GM19324 (cell line): ENCODE results near the gene SNX33.
A peak's percentile ranks its signal among the peaks of the same experiment; 100 is the strongest.
"Not testable (repeated sequence)": the region's sequence is repeated elsewhere in the genome, so short reads cannot be mapped to it uniquely, and the experiment has no call there.

Source experiments
- ATAC-seq: cut with Tn5 transposase; IDR thresholded peaks from one replicate; pipeline ENCODE4 v1.9.1; 2021; ENCODE audit warnings: mild to moderate bottlenecking, moderate library complexity; ENCODE audit not compliant: unreplicated experiment, low FRiP score

SNX33 gene, protein sequence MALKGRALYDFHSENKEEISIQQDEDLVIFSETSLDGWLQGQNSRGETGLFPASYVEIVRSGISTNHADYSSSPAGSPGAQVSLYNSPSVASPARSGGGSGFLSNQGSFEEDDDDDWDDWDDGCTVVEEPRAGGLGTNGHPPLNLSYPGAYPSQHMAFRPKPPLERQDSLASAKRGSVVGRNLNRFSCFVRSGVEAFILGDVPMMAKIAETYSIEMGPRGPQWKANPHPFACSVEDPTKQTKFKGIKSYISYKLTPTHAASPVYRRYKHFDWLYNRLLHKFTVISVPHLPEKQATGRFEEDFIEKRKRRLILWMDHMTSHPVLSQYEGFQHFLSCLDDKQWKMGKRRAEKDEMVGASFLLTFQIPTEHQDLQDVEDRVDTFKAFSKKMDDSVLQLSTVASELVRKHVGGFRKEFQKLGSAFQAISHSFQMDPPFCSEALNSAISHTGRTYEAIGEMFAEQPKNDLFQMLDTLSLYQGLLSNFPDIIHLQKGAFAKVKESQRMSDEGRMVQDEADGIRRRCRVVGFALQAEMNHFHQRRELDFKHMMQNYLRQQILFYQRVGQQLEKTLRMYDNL

DNA sequence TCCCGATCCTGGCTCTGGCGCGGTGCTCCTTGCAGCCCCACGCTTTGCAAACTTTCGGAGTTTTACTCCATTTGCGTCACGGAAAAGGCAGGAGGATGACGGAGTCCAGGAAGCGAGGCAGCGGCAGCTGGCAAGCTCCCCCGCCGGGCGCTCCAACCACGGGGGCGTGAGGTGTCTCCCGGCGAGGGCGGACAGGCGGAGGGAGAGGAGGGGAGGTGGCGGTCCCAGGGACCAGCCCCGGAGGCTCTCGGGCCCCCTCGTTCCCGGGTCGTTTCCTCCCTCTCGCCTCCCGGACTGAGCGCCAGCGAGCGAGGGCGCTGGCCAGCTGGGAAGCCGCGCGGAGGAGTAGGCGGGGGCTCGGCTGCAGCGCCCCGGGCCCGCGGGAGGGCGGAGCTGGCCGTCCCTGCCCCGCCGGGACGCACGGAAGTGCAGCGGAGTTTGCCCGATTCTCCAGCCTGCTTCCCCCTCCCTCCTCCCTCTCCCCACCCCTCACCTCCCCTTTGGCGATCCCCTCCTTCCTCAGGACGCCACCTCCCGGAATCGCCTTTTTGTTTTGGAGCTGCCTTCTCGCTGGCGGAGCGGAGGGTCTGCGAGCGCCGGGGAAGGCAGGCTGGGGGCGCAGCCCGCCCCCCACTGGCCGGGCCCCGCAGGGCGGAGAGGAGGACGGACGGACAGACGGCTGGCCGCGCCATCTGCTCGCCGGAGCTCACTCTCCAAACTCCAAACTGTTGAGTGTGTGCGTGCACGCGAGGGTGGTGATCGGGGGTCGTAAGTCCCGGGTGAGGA is at the start of gene SNX33:
TSS of gene SNX33 (plus strand) at position 543 of the 786 bp plus-strand sequence. CDS start 1,191 bp downstream, outside the sequence.
- no peak for ATAC-seq

DNA sequence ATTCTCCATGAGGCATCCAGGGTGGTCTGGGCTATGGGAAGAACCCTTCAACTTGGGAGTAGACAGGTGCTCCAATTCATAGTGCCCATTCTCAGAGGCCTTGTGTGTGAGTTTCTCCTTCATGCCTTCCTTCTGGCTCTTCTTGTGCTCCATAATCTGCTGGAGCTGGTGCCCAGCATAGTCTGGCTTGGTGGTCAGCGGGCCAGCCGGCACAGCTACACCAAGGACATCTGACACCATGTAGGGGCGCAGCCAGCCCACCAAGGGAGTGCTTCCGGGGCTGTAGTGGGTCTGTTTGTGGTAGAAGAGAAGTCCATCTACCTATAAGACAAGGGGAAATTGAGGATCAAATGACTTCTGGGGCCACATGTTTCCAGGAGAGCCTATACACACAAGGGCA is 49.4 kb upstream of the SNX33 start:
- ATAC-seq = no peak

DNA sequence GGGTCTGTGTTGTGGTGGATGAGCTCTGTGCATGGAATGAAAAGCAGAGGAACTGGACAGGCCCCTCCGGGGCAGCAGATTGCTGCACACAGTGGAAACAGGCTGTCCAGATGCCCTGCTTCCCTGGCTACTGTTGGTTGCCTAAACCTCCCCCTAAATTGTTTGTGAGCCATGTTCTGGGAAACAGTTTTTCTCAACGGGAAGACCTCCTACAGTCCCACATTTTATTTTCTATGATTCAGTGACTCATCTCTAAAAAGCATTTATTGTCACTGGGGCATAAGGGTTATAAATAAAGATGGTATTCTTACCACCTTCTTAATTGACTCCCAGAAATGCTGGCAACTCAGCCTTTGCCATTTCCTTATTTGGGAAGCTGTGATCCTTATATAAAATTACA is 48.3 kb upstream of the SNX33 start:
- ATAC-seq = no peak

DNA sequence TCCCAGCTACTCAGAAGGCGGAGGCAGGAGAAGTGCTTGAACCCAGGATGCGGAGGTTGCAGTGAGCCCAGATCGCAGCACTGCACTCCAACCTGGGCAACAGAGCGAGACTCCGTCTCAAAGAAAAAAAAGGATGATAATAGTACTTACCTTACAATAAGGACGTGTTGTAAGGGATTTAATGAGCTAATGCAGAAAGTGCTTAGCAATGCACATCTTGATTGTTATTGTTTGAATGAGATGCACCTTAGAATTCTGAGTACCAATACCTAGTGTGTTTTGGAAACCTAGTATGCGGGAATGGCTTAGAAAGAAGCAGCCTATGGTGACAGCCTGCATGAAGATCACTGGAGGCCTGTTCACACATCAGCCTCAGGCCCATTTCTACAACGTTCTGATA is 41.7 kb upstream of the SNX33 start:
- no peak for ATAC-seq

DNA sequence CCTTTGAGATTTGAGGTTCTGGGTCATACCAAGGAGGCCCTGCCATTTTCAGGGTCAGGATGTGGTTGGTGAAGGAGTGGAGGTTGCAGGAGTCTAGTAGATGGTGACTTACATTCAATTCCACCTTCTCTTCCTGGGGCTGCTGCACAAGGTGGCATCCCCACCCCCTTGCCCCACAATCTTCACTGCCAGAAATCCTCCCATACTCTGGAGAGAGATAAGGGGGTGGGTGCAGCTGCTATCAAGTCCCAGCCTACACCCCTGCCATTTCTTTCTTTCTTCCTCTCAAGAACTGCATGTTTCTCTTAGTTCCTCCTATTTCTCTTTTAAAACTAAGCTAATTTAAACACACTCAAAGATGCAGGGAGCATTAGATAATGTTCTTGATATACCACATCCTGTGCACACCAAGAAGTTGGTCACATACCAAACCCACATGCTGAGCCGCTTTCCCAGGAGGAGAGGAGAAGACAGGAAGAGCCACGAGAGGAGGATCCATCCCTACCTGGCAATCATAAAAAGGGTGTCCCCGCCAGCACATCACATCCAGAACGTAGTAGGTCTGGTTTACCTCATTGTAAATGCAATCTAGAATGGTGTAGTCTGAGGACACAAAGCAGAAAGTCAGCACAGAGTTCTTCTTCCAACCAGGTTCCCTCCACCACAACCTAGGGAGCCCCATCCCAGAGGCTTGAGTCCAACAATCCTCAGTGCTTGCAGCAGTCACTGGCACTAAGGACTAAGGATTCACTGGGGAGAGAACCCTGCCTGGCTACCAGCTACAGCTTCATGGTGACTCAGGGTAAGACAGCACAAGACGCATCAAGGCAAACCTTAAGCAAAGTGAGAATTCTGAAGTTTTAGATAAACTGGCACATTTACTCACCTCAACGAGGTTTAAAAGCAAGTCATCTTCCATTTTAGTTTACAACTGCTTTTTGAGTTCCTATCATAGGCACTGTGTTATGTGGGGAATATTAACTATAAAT is 40.7 kb upstream of the SNX33 start:
- ATAC-seq = no peak

DNA sequence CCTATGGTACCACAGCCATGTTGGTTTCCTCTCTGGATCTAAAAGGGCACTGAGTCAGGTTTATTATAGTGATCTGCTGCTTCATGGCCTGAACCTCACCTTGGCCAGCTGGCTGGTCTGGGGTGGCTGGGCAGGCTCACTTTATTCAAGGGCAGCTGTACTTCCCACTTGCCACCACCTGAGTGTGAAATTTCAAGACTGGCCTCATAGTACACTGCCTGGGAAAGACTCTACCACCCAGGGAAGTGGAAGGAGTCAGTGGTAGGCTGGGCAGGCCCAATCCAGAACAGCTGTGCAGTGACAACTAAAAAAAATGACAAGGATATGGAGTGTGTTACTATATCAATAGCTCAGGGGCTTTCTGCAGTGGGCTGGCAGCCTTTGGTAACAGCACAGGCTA is 30.9 kb upstream of the SNX33 start:
- ATAC-seq = no peak

DNA sequence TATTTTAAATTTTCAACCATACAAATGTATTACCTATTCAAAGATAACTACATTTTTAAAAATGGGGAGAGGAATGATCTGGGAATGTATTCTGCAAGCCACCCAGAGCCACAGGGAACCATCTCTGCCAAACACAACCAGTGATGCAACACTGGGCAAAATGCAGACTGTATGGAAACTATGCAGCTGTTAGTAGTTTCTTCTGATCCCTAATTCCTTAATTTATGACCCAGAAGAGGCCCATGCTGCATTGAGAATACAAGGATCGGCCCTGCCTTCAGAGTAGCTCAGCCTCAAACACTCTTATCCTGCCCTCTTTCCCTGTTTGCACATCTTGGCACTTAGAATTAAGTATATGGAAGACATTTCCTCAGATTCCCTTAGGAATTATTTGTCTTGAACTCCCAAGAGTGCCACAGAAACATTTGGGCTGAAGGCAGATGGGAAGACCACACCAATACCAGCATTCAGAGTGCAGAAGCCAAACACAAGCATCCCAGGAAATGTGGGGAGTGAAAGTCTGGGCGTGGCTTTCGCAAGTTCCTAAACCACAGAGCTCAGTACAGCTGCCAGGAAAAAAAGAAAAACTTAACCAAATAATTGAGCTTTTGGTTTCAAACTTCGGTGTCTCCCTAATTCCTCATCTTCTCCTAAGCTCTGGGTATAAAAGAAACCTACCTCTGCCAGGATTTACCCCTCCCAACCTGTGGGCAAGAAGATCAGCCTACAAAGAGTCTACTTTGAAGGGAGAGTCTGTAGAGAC is 27.5 kb upstream of the SNX33 start:
- ATAC-seq = no peak

DNA sequence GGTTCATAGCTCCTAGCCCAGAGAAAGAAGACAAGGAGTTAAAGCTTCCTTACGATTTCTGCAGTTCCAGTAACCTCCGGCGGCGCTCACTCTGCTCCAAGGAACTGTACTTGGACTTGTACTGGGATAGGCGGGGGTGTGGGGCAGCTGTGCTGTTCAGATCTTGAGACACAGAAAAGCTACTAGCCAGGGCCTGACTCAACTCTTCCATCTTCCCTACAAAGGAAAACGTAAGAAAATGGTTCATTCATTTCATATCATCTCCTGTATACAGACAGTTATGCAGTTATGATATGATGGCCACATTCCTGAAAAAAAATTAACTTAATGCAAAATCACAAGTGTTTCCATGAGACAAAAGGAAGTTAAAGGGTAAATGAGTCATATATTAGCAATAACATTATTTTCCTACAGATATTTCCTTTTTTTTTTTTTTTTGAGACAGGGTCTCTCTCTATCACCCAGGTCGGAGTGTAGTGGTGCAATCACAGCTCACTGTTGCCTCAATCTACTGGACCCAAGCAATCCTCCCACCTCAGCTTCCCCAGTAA is 26.8 kb upstream of the SNX33 start:
- no peak for ATAC-seq

DNA sequence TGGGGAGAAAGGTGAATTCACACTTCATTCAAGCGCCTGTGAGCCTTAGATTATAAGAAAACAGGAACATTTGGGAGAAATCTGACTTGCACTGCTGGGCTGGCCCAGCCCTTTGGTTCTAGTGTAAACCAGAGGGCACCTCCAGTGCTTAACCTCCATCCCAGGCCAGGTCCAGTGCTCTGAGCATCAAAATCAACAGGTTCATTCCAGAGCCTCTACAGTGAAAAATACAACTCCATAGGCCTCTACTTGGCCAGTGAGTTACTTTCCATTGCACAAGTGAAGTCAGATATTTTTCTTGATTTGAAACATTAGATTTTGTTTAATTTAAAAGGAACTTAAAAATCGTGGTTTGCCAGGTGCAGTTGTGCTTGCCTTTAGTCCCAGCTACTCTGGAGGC is 25.2 kb upstream of the SNX33 start:
- ATAC-seq = no peak

DNA sequence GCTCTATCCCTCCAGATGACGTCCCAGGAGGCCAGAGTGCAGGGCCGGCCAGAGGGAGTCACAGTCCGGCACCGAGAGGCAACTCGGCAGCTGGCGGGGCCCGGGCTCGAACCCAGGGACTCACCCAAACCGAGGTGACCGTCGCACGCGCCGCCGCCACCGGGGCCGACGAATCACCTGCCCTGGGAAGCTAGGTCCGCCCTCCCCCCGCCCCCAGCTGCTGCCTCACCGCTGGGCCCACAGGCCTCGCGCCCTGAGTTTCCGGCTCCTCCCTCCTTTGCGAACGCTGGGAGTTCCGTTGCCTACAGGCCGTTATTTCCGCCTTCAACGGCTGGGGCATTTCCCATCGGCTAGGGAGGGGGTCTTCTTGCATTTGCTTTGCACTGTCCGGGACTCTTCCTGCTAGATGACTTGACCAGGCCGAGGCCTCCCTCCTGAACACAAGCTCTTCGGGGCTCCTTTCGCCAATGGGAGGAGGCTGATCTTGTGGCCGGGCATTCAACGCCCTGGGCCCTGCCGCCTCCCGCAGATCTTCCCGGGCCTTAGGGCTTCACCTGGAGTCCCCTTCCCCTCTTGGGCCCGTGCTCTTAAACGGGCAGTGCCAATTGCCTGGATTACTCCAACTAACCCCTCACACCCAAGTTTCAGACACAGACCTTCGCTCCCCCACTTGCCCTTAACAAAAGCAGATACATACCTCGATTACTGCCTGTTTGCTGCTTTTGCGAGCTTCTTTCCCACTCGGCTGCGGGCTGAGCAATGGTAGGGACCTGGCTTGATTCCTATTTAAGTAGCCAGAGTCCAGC is 22.0 kb upstream of the SNX33 start, which contains the start of gene SNUPN:
TSS of gene SNUPN (minus strand) at position 184 of the 806 bp plus-strand sequence. CDS start 4,674 bp downstream, outside the sequence.
- peak; percentile 83 for ATAC-seq

DNA sequence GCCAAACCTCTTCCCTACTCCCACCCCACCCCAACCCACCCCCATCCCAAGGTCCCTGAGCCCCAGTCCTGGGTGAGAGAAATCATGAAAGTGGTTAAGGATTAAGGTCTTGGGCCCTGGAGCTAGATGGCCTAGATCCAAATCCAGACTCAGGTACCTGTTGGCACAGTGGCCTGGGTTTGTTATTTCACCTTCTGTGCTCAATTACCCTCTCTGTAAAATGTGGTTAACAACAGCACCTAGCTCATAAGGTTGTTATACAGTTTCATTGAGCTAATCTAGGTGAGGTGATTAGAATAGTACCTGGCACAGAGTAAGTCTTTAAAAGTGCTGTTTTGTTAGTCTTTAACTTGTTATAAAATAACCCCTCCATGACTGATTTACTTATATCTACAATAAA is 15.8 kb upstream of the SNX33 start:
- no peak for ATAC-seq

DNA sequence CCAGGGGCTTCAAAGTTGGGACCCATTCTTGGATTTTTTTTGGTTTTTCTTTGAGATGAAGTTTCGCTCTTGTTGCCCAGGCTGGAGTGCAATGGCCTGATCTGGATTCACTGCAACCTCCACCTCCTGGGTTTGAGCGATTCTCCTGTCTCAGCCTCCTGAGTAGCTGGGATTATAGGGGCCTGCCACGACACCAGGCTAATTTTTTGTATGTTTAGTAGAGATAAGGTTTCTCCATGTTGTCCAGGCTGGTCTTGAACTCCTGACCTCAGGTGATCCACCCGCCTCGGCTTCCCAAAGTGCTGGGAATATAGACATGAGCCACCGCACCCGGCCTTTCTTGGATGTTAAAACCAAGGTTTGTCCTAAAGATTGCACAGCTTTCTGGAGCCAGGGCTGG is 13.8 kb upstream of the SNX33 start:
- ATAC-seq = not testable (repeated sequence)

DNA sequence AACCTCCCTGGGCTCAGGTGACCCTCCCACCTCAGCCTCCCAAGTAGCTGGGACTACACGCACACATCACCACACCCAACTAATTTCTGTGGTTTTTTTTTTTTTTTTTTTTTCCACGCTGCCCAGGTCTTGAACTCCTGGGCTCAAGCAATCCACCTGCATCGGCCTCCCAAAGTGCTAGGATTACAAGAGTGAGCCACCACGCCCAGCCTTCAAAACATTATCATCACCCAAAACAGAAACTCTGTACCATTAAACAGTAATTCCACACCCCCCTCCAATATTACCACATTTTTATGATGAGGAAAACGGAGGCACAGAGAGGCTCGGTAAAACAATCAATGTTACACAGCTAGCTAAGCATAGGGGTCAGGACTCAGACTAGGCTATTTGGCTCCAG is 11.7 kb upstream of the SNX33 start:
- no peak for ATAC-seq

DNA sequence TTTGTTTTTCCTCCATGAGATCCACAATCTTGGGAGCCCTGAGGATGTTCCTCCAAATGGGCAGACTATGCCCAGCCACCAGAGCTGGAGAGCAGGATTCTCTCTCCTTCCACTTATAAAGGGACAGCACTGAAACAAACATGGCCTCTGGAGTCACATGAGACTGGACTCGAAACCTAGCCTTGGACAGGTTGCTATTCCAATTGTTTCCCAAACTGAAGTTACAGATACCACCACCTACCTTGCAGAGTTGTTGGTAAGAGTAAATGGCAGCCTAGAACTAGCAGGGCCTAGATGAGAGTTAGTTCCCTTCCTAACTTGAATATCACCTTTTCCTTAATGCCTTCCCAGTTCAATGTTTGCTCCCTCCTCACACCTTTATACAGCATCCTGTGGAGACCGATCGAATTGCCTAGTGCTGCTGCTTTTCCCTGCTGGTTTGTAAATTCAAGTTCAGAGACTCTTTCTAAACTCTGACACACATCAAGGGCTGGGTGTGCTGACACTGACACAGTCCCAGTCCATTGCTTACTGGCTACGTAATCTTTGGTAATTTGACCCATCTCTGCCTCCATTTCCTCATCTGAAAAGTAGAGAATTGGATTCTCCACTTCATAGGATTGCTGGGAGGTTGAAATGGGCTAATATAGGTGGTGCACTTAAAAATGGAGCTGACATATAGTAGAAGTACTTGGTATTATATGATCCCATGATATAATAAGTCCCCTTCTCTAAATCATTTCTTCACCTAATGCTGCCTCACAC is 10.3 kb upstream of the SNX33 start:
- no peak for ATAC-seq

DNA sequence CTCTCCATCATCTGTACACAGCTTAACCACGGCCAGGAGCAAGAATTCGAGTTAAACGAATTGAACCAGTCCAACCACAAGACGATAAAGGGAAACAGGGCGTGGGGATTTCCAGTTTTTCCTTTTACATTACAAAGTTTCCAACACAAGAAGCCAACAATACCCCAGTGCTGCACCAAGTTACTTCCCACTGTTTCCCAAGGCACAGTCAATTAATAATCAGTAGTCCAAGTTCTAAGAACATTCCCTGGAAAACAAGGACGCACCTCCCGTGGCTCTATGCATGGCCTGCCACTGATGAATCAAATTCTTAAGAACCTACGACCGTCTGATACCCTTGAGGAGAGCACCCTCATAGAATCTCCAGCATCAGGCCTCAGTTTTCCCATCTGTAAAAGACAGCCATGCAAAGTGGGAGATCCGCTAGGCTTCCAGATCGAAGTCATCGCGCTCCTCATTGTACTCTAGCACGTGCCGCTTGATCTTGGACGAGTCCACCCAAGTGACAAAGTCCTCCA is 8.5 kb upstream of the SNX33 start:
- ATAC-seq = no peak

DNA sequence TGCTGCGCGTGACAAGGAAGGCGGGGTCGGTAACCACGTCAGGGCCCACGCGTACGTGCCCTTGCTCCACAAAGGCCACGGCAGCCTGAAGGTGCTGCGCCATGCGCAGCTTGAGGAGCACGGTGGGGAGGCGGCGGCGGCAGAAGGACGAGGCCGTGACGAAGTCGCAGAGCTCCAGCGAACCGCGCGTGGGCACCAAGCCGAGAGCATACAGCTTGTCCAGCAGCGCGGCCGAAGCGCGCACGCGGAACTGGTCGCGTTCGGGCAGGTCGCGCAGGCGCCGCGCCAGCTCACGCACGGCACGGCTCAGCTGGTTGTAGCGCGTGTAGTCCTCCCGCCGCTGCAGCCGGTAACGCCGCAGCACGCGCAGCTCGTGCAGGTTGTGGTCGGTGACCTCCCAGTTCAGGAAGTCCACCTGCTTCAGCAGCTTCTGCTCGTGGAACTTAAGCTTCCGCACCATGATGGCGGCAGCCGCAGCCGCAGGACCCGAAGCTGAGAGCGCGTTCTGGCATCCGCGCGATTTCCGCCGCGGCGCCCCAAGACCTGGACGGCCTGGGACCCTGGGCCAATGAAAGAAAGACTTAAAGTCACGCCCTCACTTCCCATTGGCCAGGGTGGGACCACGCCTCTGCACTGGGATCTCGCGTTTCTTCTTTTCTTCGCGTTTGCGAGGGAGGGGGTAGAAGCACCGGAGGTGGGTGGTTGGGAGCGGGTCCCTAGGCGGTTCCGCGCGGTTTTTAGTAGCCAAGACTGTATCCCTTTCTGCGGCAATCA is 7.8 kb upstream of the SNX33 start, which contains the start of gene IMP3:
TSS of gene IMP3 (minus strand) at position 516 of the 774 bp plus-strand sequence. CDS start at position 460, 56 bp downstream.
- peak; percentile 95 for ATAC-seq
